Gastrocnemius medialis (tissue), 4 donors: ENCODE data around the gene ZNF584.

Source experiments
- POLR2A ChIP-seq, 2 donors: fragments of 450-650 bp; IDR thresholded peaks; one replicate each; pipeline ENCODE4 v1.6.1; 2017; ENCODE audit warnings: antibody characterized with exemption in 2 of 2, mild to moderate bottlenecking in 2 of 2, moderate library complexity in 2 of 2
- TF ChIP-seq, protein P1 (sequence below), 5 experiments: fragments of 450-650 bp in 3 of 5; fragments of 200-600 bp in 2 of 5; sonication (generic) in 2 of 5; IDR thresholded peaks in 4 of 5; conservative IDR thresholded peaks in 1 of 5; 1 replicate in 4 of 5; 2 replicates in 1 of 5; pipeline ENCODE4 v1.5.1; 2016 to 2019; ENCODE audit warnings: antibody characterized with exemption in 5 of 5, mild to moderate bottlenecking in 3 of 5, moderate library complexity in 3 of 5

DNA sequence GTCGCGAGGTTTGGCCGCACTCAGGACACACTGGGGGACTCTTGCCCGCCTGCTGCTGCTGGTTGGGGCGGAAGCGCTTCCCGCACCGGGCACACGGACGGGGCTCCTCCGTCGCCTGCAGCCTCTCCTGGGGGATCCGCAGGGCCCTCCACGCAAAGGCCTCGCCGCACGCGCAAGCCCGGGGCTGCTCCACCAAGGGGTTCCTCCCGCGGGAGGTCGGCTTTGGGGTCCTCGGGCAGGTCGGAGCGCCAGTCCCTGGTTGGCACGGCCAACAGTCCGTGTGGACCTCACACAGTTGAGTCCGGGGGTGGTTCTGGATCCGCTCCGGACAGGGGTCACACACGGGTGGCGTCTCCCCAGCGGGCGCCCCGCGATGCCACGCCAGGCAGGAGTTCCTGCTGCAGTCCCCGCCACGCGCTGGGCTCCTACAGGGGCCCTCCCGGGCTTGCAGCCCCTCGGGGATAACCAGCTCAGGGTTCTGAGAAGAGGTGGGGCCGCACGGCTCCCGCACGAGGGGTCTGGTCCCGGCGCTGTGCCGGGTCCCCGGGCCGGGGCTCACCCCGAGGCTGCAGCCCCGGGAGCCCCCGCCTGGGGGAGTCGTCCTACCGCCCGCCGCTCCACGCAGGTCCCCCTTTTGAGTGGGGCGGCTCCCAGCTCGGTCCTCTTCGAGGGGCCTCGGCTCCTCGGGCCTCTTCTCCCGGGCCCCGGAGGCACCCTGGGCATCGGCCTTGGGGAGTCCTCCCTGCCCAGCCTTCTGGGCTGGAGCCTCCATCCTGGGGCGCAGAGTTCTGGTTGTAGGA is 39.7 kb upstream of the ZNF584 start:
- TF ChIP-seq, protein P1, sequence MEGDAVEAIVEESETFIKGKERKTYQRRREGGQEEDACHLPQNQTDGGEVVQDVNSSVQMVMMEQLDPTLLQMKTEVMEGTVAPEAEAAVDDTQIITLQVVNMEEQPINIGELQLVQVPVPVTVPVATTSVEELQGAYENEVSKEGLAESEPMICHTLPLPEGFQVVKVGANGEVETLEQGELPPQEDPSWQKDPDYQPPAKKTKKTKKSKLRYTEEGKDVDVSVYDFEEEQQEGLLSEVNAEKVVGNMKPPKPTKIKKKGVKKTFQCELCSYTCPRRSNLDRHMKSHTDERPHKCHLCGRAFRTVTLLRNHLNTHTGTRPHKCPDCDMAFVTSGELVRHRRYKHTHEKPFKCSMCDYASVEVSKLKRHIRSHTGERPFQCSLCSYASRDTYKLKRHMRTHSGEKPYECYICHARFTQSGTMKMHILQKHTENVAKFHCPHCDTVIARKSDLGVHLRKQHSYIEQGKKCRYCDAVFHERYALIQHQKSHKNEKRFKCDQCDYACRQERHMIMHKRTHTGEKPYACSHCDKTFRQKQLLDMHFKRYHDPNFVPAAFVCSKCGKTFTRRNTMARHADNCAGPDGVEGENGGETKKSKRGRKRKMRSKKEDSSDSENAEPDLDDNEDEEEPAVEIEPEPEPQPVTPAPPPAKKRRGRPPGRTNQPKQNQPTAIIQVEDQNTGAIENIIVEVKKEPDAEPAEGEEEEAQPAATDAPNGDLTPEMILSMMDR (IDR thresholded peaks at IDR 0.05 in 4 of 5, conservative IDR thresholded peaks at IDR 0.05 in 1 of 5), result no peak
- TF ChIP-seq POLR2A (IDR thresholded peaks at IDR 0.05), result no peak
